Gastroesophageal sphincter (tissue), 3 donors: Measurements from ENCODE around the gene SPATA32.

Source experiments
- POLR2A ChIP-seq, 2 donors: fragments of 450-650 bp; IDR thresholded peaks; one replicate each; pipeline ENCODE4 v1.6.1; 2017; ENCODE audit warnings: antibody characterized with exemption in 2 of 2, mild to moderate bottlenecking in 2 of 2, moderate library complexity in 1 of 2
- TF ChIP-seq, protein P1 (sequence below), 4 experiments: fragments of 200-600 bp in 2 of 4; fragments of 450-650 bp in 2 of 4; sonication (generic) in 1 of 4; IDR thresholded peaks; one replicate each; pipeline ENCODE4 v1.5.1; 2017 to 2019; ENCODE audit warnings: antibody characterized with exemption in 4 of 4, mild to moderate bottlenecking in 2 of 4, moderate library complexity in 2 of 4

DNA sequence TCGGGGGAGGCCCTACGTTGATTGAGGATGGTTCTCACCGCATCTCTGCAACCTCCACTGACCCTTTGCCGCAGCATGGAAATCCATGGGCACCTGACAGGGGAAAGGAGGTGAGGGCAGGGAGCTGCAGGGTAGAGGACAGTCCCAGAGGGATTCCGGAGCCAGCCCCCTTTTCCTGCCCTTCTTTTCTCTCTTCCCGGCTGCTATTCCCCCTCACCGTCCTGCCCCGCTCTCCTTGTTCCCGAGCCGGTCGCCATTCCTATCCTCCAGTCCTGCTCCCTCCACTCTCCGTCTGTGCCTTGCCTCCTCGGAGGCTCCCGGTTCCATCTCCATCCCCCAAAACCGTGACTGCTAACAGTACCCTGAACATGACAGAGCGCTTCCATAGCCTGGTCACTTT, 4.8 kb downstream of the SPATA32 start:
- TF ChIP-seq, protein P1, sequence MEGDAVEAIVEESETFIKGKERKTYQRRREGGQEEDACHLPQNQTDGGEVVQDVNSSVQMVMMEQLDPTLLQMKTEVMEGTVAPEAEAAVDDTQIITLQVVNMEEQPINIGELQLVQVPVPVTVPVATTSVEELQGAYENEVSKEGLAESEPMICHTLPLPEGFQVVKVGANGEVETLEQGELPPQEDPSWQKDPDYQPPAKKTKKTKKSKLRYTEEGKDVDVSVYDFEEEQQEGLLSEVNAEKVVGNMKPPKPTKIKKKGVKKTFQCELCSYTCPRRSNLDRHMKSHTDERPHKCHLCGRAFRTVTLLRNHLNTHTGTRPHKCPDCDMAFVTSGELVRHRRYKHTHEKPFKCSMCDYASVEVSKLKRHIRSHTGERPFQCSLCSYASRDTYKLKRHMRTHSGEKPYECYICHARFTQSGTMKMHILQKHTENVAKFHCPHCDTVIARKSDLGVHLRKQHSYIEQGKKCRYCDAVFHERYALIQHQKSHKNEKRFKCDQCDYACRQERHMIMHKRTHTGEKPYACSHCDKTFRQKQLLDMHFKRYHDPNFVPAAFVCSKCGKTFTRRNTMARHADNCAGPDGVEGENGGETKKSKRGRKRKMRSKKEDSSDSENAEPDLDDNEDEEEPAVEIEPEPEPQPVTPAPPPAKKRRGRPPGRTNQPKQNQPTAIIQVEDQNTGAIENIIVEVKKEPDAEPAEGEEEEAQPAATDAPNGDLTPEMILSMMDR (IDR thresholded peaks at IDR 0.05) = no peak
- no peak for TF ChIP-seq POLR2A (IDR thresholded peaks at IDR 0.05)
